ENCODE measurements around the gene SH3GLB1.

SH3GLB1 gene

GRCh38 chr1:86788300-86789206 is 84.2 kb downstream of the SH3GLB1 start:
- ChIA-PET POLR2A (ENCODE audit: low non-redundant PET) (no interaction called here), CTCF (interaction anchor here (0.6 kb wide), 1 partner anchor 15 kb away, joined by 3 read pairs; no protein-coding TSS in a partner anchor)
- DNase-seq (ENCODE audit: low spot score): peak; percentile 50
- TF ChIP-seq CTCF (conservative IDR thresholded peaks at IDR 0.05; ENCODE audit: low read depth): no peak
- H3K27ac ChIP-seq: peak overlapping the region; percentile 60

GRCh38 chr1:86795316-86795715 is 90.9 kb downstream of the SH3GLB1 start:
- CTCF ChIA-PET: no interaction called here

More at GRCh38 chr1:86795316-86795715, 90.9 kb downstream of the SH3GLB1 start:
- TF ChIP-seq CTCF (conservative IDR thresholded peaks at IDR 0.05; ENCODE audit: low read depth): no peak
- no peak for DNase-seq (ENCODE audit: low spot score)
- no peak overlapping the region for H3K27ac ChIP-seq
- POLR2A ChIA-PET (ENCODE audit: low non-redundant PET): no interaction called here

All from RWPE1 (cell line).